GM18508 (cell line): ENCODE results near the gene GRM5.
"Not testable (repeated sequence)": the region's sequence is repeated elsewhere in the genome, so short reads cannot be mapped to it uniquely, and the experiment has no call there.

ENCODE experiments used
- ATAC-seq: cut with Tn5 transposase; IDR thresholded peaks from one replicate; pipeline ENCODE4 v1.9.1; 2021; ENCODE audit warnings: moderate number of reproducible peaks; ENCODE audit not compliant: insufficient read depth, unreplicated experiment

Gene GRM5

GRCh38 chr11:88555018-88555828, 510.6 kb downstream of the GRM5 start:
- no peak for ATAC-seq

- ATAC-seq = no peak
These were observed 512.6 kb downstream of the GRM5 start for GRCh38 chr11:88553204-88553603.

DNA sequence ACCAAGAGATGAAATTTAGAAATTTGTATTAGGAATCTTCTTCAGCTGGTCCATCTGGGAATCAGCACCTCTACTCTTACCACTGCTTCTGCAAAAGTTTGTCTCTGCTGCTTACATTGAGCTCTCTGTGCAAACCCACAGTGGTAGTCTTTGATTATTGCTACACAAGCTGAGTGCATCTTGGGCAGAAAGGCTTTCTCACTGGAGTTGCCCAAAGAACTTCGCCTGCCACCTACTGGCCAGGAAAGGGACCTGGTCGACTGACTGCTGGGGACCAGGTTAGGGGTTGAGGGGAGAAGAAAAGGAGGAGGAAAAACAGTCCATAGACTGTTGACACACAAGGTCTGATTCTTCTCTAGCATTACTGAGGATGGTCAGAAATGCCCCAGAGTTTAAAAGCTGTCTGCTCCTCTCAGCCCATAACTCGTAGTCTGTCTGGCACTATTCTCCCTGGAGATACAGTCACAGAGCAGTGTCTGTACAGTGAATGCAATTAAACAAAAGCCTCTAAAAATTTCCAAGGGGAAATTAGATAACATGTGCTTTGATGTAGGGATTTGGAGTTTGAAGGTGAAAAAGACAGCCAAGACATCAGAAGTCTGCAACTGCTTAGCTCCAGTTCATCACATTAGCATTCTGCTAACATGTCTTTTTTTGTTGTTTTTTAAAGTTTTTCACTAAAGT, 513.3 kb downstream of the GRM5 start:
- peak; percentile 66 for ATAC-seq

- ATAC-seq = no peak
These were observed 521.0 kb downstream of the GRM5 start for GRCh38 chr11:88544656-88545280.

GRCh38 chr11:88543902-88544655, 521.7 kb downstream of the GRM5 start:
- peak; percentile 99 for ATAC-seq

GRCh38 chr11:88541006-88541405, 524.8 kb downstream of the GRM5 start:
- no peak for ATAC-seq

GRCh38 chr11:88538098-88538497, 527.7 kb downstream of the GRM5 start:
- ATAC-seq = no peak

DNA sequence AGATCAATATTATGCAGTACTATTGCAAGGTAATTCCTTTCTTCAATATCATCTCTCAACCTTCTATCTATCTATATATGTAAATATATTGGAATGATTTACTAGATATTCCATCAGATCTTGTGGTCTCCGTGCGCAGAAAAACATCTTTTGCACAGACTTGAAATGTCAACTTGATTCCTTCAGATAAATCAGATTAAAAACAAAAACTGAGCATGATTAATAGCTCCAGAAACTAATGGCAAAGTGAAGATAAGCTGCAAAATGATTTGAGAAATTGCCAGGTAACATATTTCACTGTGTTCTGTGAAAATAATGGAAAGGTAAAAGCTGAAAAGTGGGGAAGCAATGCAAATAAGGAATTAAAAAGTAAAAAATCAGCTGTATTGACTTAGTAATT, 528.2 kb downstream of the GRM5 start:
- ATAC-seq = no peak

GRCh38 chr11:88536616-88537265, 529.0 kb downstream of the GRM5 start:
- no peak for ATAC-seq

DNA sequence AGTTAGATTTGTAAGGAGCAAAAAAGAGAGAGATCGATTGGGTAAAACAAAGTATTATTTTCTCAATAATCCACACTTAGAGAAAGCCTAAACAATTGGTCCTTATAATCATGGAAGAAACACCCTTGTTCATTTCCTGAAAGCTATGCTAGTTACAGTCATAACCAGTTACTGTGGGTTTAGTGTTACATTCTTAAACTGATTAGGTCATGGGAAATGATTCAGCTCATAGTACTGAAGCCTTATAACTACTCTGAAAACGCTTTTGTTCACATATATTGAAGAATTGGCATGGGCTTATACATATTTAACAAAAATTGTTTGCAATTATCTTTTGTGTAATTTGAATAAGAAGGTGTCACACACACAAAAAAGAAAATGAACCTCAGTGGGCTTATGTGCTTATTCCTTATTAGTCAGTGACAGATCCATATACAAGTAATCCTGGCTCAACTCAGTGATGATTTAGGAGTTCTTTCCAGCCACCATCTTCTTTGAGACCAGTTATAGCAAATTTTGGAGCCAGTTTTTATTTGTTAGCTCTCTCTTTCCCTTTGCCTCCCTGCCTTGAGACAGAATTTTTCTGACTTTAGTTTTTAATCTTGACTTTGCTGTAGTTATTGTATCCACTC, 529.8 kb downstream of the GRM5 start:
- peak; percentile 91 for ATAC-seq

DNA sequence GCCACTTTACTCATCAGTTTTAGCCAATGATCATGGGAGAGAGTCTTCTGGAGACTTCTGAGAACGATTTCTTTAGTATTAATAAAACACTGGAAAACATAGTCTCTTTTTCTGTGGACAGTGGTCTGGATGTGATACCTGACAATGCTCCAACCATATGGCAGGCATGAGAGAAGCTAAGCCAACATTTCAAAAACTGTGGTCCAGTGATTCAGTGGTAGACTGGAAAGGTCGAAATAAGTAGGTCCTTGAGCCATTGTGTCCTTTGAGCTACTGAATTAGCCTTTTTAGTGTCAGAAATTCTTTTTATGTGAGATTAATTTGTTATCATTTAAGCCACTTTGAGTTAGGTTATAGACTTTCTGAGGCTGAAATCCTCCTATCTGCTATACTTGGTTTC, 530.5 kb downstream of the GRM5 start:
- ATAC-seq = no peak

GRCh38 chr11:88534706-88535105, 531.1 kb downstream of the GRM5 start:
- not testable (repeated sequence) for ATAC-seq

GRCh38 chr11:88534185-88534584, 531.6 kb downstream of the GRM5 start:
- no peak for ATAC-seq

- no peak for ATAC-seq
These were observed 532.8 kb downstream of the GRM5 start for GRCh38 chr11:88533001-88533400.

DNA sequence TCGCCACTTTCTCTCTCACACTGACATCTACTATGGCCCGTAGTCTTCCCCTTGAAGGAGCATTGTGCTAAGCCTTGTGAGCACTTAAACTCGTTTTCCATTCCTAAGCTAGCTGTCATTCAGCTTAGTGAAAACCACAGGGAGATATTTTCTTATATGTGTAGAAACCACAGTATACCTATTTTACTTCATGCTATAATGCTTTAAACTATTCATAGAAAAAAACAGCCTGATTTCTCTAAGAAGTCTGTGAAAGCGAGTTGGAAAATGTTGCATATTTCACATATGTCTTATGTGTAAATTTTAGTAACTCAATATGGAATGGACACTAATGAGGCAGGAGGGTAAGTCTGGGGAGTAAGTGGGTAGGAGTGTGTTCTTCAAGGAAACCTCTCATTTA, 534.0 kb downstream of the GRM5 start:
- no peak for ATAC-seq

DNA sequence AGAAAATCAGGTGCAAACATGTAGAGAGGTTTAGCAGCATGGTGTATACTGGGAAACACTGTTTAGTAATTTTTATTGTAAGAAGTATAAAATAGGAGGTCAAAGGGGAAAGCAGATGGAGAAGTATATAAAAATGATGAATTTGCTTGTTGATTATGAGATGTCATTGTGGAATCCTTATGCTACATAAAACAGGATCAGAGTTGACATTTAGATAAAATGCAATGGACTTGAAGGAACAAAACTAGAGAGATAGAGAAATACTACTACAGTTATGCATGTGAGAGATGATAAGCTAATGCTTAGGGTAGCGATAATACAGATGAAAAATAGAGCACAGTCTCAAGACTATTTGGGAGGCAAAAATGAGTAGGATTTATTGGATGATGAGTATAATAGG, 536.4 kb downstream of the GRM5 start:
- no peak for ATAC-seq

DNA sequence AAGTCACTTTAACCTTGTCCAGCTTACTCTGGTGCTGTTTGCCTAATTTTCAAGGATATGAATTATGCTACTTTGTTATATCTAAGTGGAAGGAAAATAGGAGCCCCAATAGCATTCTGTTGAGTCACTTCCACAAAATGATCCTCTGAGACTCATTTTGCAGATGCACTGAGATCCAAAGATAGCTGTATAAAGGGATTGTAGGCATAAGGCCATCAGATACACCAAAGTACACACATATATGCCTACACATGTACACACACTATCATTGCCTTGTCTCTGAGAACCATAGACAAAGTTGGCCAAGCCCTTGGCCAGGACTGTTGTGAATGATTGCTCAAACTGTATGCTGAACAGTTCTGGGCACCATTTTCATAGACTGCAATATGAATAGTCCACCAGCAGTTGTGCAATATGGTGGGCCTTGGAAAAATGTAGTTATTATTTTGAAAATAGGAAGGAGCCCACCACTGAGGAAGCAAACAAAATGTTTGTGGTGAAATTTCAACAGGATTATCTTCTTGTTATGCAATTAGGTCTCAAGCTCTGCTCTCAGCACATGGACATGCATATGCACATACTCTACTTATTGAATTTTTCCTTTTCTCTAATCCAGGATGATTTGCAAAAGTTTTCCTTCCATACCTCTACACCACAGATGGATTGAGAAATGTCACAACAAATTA, 542.3 kb downstream of the GRM5 start:
- no peak for ATAC-seq

GRCh38 chr11:88522624-88523385, 543.0 kb downstream of the GRM5 start:
- ATAC-seq = no peak
